GM21528 (cell line): ENCODE data around the gene STARD3.
"Not testable (repeated sequence)": the region's sequence is repeated elsewhere in the genome, so short reads cannot be mapped to it uniquely, and the experiment has no call there.

Experiments
- ATAC-seq: cut with Tn5 transposase; IDR thresholded peaks from one replicate; pipeline ENCODE4 v1.9.1; 2021; ENCODE audit warnings: mild to moderate bottlenecking, moderate library complexity; ENCODE audit not compliant: unreplicated experiment, low FRiP score

Gene STARD3

GRCh38 chr17:39706383-39706782, 69.4 kb downstream of the STARD3 start:
- no peak for ATAC-seq

DNA sequence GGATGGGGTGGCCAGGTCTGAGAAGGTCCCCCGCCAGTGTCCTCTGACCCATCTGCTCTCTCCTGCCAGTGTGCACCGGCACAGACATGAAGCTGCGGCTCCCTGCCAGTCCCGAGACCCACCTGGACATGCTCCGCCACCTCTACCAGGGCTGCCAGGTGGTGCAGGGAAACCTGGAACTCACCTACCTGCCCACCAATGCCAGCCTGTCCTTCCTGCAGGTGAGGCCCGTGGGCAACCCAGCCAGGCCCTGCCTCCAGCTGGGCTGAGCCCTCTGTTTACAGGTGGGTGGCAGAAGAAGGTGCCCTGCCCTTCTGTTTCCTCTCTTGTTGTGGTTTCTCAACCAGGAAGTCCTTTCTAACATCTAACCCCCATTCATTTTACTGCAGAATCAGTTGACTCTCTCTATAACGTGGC, 70.0 kb downstream of the STARD3 start:
- no peak for ATAC-seq

- no peak for ATAC-seq
Observed at GRCh38 chr17:39709319-39709997, 72.5 kb downstream of the STARD3 start.

- ATAC-seq = no peak
Observed at GRCh38 chr17:39709998-39710964, 73.3 kb downstream of the STARD3 start.

GRCh38 chr17:39711071-39711470, 74.1 kb downstream of the STARD3 start:
- ATAC-seq = not testable (repeated sequence)

- ATAC-seq = no peak
Observed at GRCh38 chr17:39711851-39712250, 74.9 kb downstream of the STARD3 start.
